Measurements from ENCODE around the gene ENG. TPM values are rescaled to one million over a fixed set of nuclear protein-coding genes. Genes with fewer than 3 reads are reported as not detected.

ENG gene
- total RNA-seq, 4 donors from 2014 or later, result 14.0 to 256 (median 50.3) TPM

DNA sequence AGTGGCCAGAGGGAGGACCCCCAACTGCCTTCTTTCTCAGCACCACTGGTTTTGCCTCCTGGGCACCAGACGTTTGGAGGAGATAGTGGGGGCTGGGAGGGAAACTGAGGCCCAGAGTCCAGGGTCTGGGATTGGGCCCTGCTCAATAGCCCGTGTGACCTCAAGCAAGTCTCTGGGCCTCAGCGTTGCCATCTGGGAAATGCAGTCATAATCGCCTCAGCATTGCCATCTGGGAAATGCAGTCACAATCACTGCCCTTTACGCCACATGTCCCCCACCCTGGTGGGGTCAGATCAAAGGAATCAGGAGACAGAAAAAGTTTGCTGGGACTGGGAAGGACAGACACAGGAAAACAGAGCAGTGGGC lies 77.6 kb downstream of the ENG start:
- Histone ChIP-seq H3K4me3 (no peak overlapping the region), H3K9me3 (no peaks in the 10 kb centered on the region), H3K27me3 (no peaks in the 10 kb centered on the region), H3K36me3 (no peaks in the 10 kb centered on the region), H3K27ac (no peak overlapping the region), H3K4me1 (no peaks in the 10 kb centered on the region)
- TF ChIP-seq POLR2A (IDR thresholded peaks at IDR 0.05), result no peak
- TF ChIP-seq, protein P1, sequence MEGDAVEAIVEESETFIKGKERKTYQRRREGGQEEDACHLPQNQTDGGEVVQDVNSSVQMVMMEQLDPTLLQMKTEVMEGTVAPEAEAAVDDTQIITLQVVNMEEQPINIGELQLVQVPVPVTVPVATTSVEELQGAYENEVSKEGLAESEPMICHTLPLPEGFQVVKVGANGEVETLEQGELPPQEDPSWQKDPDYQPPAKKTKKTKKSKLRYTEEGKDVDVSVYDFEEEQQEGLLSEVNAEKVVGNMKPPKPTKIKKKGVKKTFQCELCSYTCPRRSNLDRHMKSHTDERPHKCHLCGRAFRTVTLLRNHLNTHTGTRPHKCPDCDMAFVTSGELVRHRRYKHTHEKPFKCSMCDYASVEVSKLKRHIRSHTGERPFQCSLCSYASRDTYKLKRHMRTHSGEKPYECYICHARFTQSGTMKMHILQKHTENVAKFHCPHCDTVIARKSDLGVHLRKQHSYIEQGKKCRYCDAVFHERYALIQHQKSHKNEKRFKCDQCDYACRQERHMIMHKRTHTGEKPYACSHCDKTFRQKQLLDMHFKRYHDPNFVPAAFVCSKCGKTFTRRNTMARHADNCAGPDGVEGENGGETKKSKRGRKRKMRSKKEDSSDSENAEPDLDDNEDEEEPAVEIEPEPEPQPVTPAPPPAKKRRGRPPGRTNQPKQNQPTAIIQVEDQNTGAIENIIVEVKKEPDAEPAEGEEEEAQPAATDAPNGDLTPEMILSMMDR (IDR thresholded peaks at IDR 0.05), result no peak
- intact Hi-C loops (cut with DNase I; ENCODE audit: low total_unique reads), result no loop called here
- DNase-seq, result no peak

DNA sequence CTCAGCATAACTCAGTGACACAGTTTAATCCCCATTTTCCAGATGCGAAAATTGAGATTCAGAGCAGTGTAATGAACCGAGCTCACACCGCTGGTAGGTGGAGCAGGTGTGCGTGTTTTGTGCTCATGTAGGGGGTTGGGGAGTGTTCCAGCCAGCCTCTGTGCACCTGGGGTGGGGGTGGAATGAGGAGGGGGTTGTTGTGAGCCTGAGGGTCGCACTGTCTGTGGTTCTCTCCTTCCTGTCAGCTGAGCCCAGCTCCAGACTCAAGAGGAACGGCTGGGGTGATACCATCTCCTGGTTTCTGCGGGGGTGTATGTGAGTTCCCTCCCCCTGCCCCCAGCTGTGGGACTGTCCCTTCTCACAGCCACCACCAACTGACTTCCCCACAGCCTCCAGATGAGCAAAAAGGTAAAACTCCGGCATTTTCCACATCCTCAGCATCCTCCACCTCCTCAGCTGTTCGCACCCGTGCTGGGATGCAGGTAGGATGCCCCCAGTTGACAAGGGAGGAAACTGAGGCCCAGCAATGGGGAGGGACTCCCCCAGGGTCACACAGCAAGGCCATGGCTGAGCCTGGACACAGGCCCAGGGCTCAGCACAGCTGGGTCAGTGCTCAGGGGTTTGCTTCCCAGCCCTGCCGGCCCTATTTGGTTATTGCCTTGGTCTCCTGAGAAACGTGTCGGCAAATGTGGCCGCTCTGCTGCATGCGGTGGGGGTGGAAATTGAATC lies 78.1 kb downstream of the ENG start:
- intact Hi-C loops (cut with DNase I; ENCODE audit: low total_unique reads), result no loop called here
- H3K4me1 ChIP-seq, result no peaks in the 10 kb centered on the region
- no peaks in the 10 kb centered on the region for H3K9me3 ChIP-seq
- DNase-seq, result no peak
- no peak overlapping the region for H3K27ac ChIP-seq
- H3K4me3 ChIP-seq, result no peak overlapping the region
- H3K27me3 ChIP-seq, result no peaks in the 10 kb centered on the region
- TF ChIP-seq, protein P1 (IDR thresholded peaks at IDR 0.05), result no peak
- TF ChIP-seq POLR2A (IDR thresholded peaks at IDR 0.05), result no peak
- H3K36me3 ChIP-seq, result no peaks in the 10 kb centered on the region

DNA sequence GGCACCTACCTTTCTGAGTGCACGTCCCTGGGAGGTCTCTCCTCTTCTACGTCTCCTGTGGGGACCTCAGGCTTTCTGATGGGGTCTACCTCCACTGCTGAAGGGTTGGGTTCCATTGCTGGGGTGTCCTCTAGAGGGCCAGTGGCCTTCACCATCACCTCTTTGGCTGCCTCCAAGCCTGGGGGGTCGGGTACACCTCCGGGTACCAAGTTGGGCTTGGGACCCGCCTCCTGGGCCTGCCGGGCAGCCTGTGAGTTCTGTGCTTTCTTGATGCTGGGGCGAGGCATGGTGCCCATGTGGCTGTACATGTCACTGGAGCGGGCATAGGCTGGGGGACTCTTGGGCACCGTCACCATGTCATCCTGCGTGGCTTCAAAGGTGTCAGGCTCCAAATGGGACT lies 80.5 kb downstream of the ENG start:
- no peaks in the 10 kb centered on the region for H3K9me3 ChIP-seq
- peaks cover 0 to 5% of the 10 kb centered on the region in 2 donors for H3K4me1 ChIP-seq
- TF ChIP-seq POLR2A (IDR thresholded peaks at IDR 0.05), result no peak
- TF ChIP-seq, protein P1 (IDR thresholded peaks at IDR 0.05), result no peak
- H3K36me3 ChIP-seq, result no peaks in the 10 kb centered on the region
- no peak overlapping the region for H3K4me3 ChIP-seq
- intact Hi-C loops (cut with DNase I; ENCODE audit: low total_unique reads), result no loop called here
- H3K27ac ChIP-seq, result no peak overlapping the region
- H3K27me3 ChIP-seq, result no peaks in the 10 kb centered on the region
- DNase-seq, result no peak

DNA sequence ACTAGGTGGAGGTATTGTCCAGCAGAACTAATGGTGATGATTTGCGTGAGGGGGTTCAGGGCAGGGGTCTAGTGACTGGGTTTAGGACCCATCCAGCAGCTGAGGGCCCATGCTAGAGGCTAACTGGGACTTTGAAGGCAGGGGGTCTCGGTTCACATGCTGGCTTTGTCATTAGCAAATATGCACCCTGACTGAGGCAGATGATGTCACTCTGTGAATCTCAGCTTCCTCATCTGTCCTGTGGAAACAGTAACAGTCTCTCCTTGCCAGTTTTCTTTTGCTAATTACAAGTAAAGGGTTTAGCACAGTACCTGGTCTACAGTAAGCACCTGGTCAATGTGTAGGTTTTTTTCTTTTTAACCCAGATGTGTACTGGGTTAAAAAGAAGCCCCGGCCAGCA lies 81.2 kb downstream of the ENG start:
- Histone ChIP-seq H3K9me3 (no peaks in the 10 kb centered on the region), H3K27me3 (no peaks in the 10 kb centered on the region), H3K4me1 (peaks cover 0 to 5% of the 10 kb centered on the region in 2 donors), H3K36me3 (no peaks in the 10 kb centered on the region), H3K27ac (no peak overlapping the region), H3K4me3 (no peak overlapping the region)
- no peak for DNase-seq
- TF ChIP-seq, protein P1 (IDR thresholded peaks at IDR 0.05), result no peak
- TF ChIP-seq POLR2A (IDR thresholded peaks at IDR 0.05), result no peak
- intact Hi-C loops (cut with DNase I; ENCODE audit: low total_unique reads), result no loop called here

DNA sequence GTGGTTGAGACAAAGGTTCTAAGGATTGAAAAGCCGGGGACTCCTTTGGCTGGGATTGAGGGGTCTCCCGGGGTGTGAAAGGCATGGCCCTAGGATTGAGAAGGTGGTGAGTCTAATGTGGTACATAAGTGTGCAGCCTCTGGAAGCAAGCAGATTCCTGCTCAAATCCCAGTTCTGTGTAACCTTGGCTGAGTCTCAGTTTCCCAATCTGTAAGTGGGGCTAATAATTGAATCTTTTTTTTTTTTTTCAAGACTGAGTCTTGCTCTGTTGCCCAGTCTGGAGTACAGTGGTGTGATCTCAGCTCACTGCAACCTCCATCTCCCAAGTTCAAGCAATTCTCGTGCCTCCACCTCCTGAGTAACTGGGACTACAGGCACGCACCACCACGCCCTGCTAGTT lies 81.9 kb downstream of the ENG start:
- Histone ChIP-seq H3K27ac (no peak overlapping the region), H3K27me3 (no peaks in the 10 kb centered on the region), H3K4me1 (peaks cover 0 to 5% of the 10 kb centered on the region in 2 donors), H3K9me3 (no peaks in the 10 kb centered on the region), H3K4me3 (no peak overlapping the region), H3K36me3 (no peaks in the 10 kb centered on the region)
- intact Hi-C loops (cut with DNase I; ENCODE audit: low total_unique reads), result no loop called here
- TF ChIP-seq, protein P1 (IDR thresholded peaks at IDR 0.05), result no peak
- TF ChIP-seq POLR2A (IDR thresholded peaks at IDR 0.05), result no peak
- no peak for DNase-seq
